Stimulated activated CD4-positive, alpha-beta T cell treated with anti-CD3 and anti-CD28 coated beads, Interleukin-1b, Interleukin-23, amount 100 ng/mL, for 24 hours (primary cell): ENCODE data around the gene C4orf50.
"Not testable (repeated sequence)": the region's sequence is repeated elsewhere in the genome, so short reads cannot be mapped to it uniquely, and the experiment has no call there.

Source experiments
- DNase-seq, 4 experiments: peaks; one replicate each; pipeline ENCODE4 v3.0.0-alpha.2; 2020; ENCODE audit warnings: low read depth in 4 of 4, low spot score in 1 of 4

C4orf50 gene

GRCh38 chr4:5952975-5953951 lies 65.0 kb downstream of the C4orf50 start:
- DNase-seq: no peak

GRCh38 chr4:5952286-5952974 lies 65.8 kb downstream of the C4orf50 start:
- DNase-seq: no peak

- not testable (repeated sequence) for DNase-seq
Measured at GRCh38 chr4:5946653-5947052, 71.6 kb downstream of the C4orf50 start.

- DNase-seq: no peak
Measured at GRCh38 chr4:5945936-5946335, 72.3 kb downstream of the C4orf50 start.

- DNase-seq: no peak
Measured at GRCh38 chr4:5945171-5945570, 73.1 kb downstream of the C4orf50 start.

- DNase-seq: no peak
Measured at GRCh38 chr4:5943561-5943960, 74.7 kb downstream of the C4orf50 start.

GRCh38 chr4:5942947-5943346 lies 75.3 kb downstream of the C4orf50 start:
- no peak for DNase-seq

GRCh38 chr4:5941601-5942000 lies 76.6 kb downstream of the C4orf50 start:
- DNase-seq: no peak

- no peak for DNase-seq
Measured at GRCh38 chr4:5940470-5941203, 77.6 kb downstream of the C4orf50 start.

GRCh38 chr4:5933996-5934831 lies 84.0 kb downstream of the C4orf50 start:
- no peak for DNase-seq

- DNase-seq: no peak
Measured at GRCh38 chr4:5933116-5933515, 85.1 kb downstream of the C4orf50 start.

GRCh38 chr4:5932035-5932568 lies 86.1 kb downstream of the C4orf50 start:
- no peak for DNase-seq

- no peak for DNase-seq
Measured at GRCh38 chr4:5931526-5931925, 86.7 kb downstream of the C4orf50 start.

- no peak for DNase-seq
Measured at GRCh38 chr4:5930876-5931275, 87.4 kb downstream of the C4orf50 start.

GRCh38 chr4:5930456-5930855 lies 87.8 kb downstream of the C4orf50 start:
- no peak for DNase-seq

GRCh38 chr4:5928844-5929420 lies 89.3 kb downstream of the C4orf50 start:
- no peak for DNase-seq

GRCh38 chr4:5928274-5928673 lies 90.0 kb downstream of the C4orf50 start:
- no peak for DNase-seq

GRCh38 chr4:5927747-5928146 lies 90.5 kb downstream of the C4orf50 start:
- no peak for DNase-seq

- DNase-seq: no peak
Measured at GRCh38 chr4:5927116-5927515, 91.1 kb downstream of the C4orf50 start.

- no peak for DNase-seq
Measured at GRCh38 chr4:5926598-5926997, 91.6 kb downstream of the C4orf50 start.
